HepG2 (cell line): ENCODE measurements around the gene SRSF3. TPM values are rescaled to one million over a fixed set of nuclear protein-coding genes. Genes with fewer than 3 reads are reported as not detected.

Experiments used
- AHR ChIP-seq: IDR thresholded peaks from 2 replicates; pipeline ENCODE4 v1.6.1; 2018; ENCODE audit warnings: missing genetic modification reagents, missing compliant biosample characterization
- ARNT ChIP-seq: fragments of 450-650 bp; IDR thresholded peaks from 2 replicates; pipeline ENCODE4 v1.6.1; 2017
- BRD4 ChIP-seq: sonication (generic); formaldehyde crosslinking; IDR thresholded peaks from 2 replicates; pipeline ENCODE4 v1.4.0; 2020; ENCODE audit warnings: missing genetic modification reagents
- HES4 ChIP-seq: sonication (generic); formaldehyde crosslinking; IDR thresholded peaks from 2 replicates; pipeline ENCODE4 v1.9.0; 2021; ENCODE audit warnings: mild to moderate bottlenecking, missing genetic modification reagents, borderline replicate concordance
- HNF4A ChIP-seq: sonication (generic); formaldehyde crosslinking; IDR thresholded peaks from 2 replicates; pipeline ENCODE4 v1.4.0; 2020; ENCODE audit warnings: missing genetic modification reagents
- RFX3 ChIP-seq: IDR thresholded peaks from 2 replicates; pipeline ENCODE4 v1.6.1; 2016; ENCODE audit warnings: missing biosample characterization, missing genetic modification reagents
- SUZ12 ChIP-seq: fragments of 150-350 bp; IDR thresholded peaks from 2 replicates; pipeline ENCODE4 v1.6.1; 2014; ENCODE audit warnings: low read depth, low read length
- TCF7L2 ChIP-seq: IDR thresholded peaks from 2 replicates; pipeline ENCODE4 v1.6.1; 2011; ENCODE audit warnings: mild to moderate bottlenecking, low read depth, low read length, moderate library complexity
- ZBTB38 ChIP-seq: sonication (generic); formaldehyde crosslinking; IDR thresholded peaks from 2 replicates; pipeline ENCODE4 v1.5.1; 2020; ENCODE audit warnings: mild to moderate bottlenecking, missing genetic modification reagents
- ZFP41 ChIP-seq: sonication (generic); formaldehyde crosslinking; IDR thresholded peaks from 2 replicates; pipeline ENCODE4 v1.4.0; 2020; ENCODE audit warnings: mild to moderate bottlenecking, missing genetic modification reagents, borderline replicate concordance
- ZNF362 ChIP-seq: sonication (generic); formaldehyde crosslinking; IDR thresholded peaks from 2 replicates; pipeline ENCODE4 v1.4.0; 2020; ENCODE audit warnings: missing genetic modification reagents, mild to moderate bottlenecking, borderline replicate concordance
- ZNF550 ChIP-seq: sonication (generic); formaldehyde crosslinking; IDR thresholded peaks from 2 replicates; pipeline ENCODE4 v1.4.0; 2020; ENCODE audit warnings: mild to moderate bottlenecking, missing genetic modification reagents, borderline replicate concordance
- ZNF609 ChIP-seq: sonication (generic); formaldehyde crosslinking; IDR thresholded peaks from 2 replicates; pipeline ENCODE4 v1.4.0; 2020; ENCODE audit warnings: mild to moderate bottlenecking, missing genetic modification reagents, borderline replicate concordance
- polyA plus RNA-seq, 8 experiments: library from polyadenylated mRNA; depleted of rRNA in 3 of 8; stranded (reverse) in 7 of 8; unstranded in 1 of 8; fragments of >200 nt; fragmentation: Illumina TruSeq in 4 of 8; extraction: Trizol in 4 of 8; gene quantifications; 2 replicates each; pipeline versions ENCODE4 v1.2.1 to v1.2.3, GENCODE V29; 2011 to 2016; ENCODE audit warnings: low read depth in 4 of 8, missing spikeins in 1 of 8, mixed read lengths in 1 of 8; ENCODE audit not compliant: insufficient read depth in 1 of 8
- total RNA-seq, 5 experiments: library from RNA; depleted of rRNA; stranded (reverse); fragments of >200 nt; fragmentation: Illumina TruSeq; extraction: Trizol; gene quantifications; 2 replicates each; pipeline ENCODE4 v1.2.3, GENCODE V29; 2016; ENCODE audit warnings: low read depth in 1 of 5
- TF ChIP-seq, protein P1 (sequence below): sonication (generic); formaldehyde crosslinking; IDR thresholded peaks from 2 replicates; pipeline ENCODE4 v1.8.0; 2022; ENCODE audit warnings: low read depth, missing genetic modification reagents
- TF ChIP-seq, protein P2 (sequence below): IDR thresholded peaks from 2 replicates; pipeline ENCODE4 v1.6.1; 2016; ENCODE audit warnings: mild to moderate bottlenecking
- TF ChIP-seq, protein P3 (sequence below): sonication (generic); formaldehyde crosslinking; IDR thresholded peaks from 2 replicates; pipeline ENCODE4 v1.8.1; 2023; ENCODE audit warnings: mild to moderate bottlenecking, inconsistent platforms, moderate library complexity, missing genetic modification reagents, borderline replicate concordance

SRSF3 gene
- total and polyA plus RNA-seq, 2 of the 13 experiments (the other 11 are each of a cell fraction or from before 2014, with no cell fraction given), result 206 to 684 TPM

DNA sequence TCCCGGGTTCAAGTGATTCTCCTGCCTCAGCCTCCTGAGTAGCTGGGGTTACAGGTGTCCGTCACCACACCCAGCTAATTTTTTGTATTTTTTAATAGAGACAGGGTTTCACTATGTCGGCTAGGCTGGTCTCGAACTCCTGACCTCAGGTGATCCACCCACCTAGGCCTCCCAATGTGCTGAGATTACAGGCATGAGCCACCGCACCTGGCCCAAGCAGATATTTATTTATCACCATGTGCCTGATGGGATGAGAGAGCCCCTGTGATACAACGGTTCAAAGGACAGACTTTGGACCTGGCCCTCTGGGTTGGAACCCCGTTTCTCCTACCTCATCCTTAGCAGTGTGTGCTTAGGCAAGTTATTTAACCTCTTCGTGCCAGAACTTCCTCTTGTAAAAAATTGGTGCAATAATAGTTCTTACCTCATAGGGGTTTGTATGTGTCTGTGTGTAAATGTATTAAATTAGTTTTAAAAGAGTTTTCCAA lies 27.7 kb upstream of the SRSF3 start (continued):
- TF ChIP-seq, protein P1, sequence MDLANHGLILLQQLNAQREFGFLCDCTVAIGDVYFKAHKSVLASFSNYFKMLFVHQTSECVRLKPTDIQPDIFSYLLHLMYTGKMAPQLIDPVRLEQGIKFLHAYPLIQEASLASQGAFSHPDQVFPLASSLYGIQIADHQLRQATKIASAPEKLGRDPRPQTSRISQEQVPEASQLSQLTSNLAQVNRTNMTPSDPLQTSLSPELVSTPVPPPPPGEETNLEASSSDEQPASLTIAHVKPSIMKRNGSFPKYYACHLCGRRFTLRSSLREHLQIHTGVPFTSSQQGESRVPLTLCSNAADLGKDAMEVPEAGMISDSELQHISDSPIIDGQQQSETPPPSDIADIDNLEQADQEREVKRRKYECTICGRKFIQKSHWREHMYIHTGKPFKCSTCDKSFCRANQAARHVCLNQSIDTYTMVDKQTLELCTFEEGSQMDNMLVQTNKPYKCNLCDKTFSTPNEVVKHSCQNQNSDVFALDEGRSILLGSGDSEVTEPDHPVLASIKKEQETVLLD, result no peak
- TF ChIP-seq, protein P2, sequence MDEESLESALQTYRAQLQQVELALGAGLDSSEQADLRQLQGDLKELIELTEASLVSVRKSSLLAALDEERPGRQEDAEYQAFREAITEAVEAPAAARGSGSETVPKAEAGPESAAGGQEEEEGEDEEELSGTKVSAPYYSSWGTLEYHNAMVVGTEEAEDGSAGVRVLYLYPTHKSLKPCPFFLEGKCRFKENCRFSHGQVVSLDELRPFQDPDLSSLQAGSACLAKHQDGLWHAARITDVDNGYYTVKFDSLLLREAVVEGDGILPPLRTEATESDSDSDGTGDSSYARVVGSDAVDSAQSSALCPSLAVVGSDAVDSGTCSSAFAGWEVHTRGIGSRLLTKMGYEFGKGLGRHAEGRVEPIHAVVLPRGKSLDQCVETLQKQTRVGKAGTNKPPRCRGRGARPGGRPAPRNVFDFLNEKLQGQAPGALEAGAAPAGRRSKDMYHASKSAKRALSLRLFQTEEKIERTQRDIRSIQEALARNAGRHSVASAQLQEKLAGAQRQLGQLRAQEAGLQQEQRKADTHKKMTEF (CRISPR knock-in tag), result peak; percentile 83
- TF ChIP-seq, protein P3, sequence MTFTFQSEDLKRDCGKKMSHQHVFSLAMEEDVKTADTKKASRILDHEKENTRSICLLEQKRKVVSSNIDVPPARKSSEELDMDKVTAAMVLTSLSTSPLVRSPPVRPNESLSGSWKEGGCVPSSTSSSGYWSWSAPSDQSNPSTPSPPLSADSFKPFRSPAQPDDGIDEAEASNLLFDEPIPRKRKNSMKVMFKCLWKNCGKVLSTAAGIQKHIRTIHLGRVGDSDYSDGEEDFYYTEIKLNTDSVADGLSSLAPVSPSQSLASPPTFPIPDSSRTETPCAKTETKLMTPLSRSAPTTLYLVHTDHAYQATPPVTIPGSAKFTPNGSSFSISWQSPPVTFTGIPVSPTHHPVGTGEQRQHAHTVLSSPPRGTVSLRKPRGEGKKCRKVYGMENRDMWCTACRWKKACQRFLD (CRISPR knock-in tag), result no peak
- no peak for TF ChIP-seq TCF7L2
- no peak for TF ChIP-seq ARNT
- TF ChIP-seq HES4 (CRISPR knock-in tag), result no peak
- TF ChIP-seq AHR (CRISPR knock-in tag), result 0 out of 2 replicates have a peak, but pooled peaks have one; percentile 44
- peak; percentile 72; the same call in 1 of the 2 replicates for TF ChIP-seq ZNF609 (CRISPR knock-in tag)
- TF ChIP-seq HNF4A (CRISPR knock-in tag), result peak; percentile 99
- TF ChIP-seq RFX3 (CRISPR knock-in tag), result no peak
- no peak for TF ChIP-seq ZNF550
- TF ChIP-seq BRD4 (CRISPR knock-in tag), result no peak
- TF ChIP-seq ZNF362, result peak; percentile 60; the same call in 1 of the 2 replicates
- TF ChIP-seq SUZ12, result no peak
- no peak for TF ChIP-seq ZBTB38
- TF ChIP-seq ZFP41, result no peak
